ENCODE measurements around the gene PDE11A.

The PDE11A gene

GRCh38 chr2:177660742-177661141, 411.8 kb downstream of the PDE11A start:
- no peak for DNase-seq

GRCh38 chr2:177658309-177658708, 414.3 kb downstream of the PDE11A start:
- no peak for DNase-seq

- DNase-seq, result no peak
These were observed 420.7 kb downstream of the PDE11A start for GRCh38 chr2:177651833-177652232.

GRCh38 chr2:177649568-177650518, 422.7 kb downstream of the PDE11A start:
- DNase-seq, result no peak

GRCh38 chr2:177646791-177647190, 425.8 kb downstream of the PDE11A start:
- DNase-seq, result no peak

- DNase-seq, result no peak
These were observed 426.3 kb downstream of the PDE11A start for GRCh38 chr2:177646241-177646640.

GRCh38 chr2:177641331-177641730, 431.2 kb downstream of the PDE11A start:
- DNase-seq, result no peak

- no peak for DNase-seq
These were observed 432.2 kb downstream of the PDE11A start for GRCh38 chr2:177640423-177640822.

GRCh38 chr2:177639262-177639914, 433.2 kb downstream of the PDE11A start:
- no peak for DNase-seq

- no peak for DNase-seq
These were observed 434.1 kb downstream of the PDE11A start for GRCh38 chr2:177638507-177638906.

GRCh38 chr2:177636672-177637071, 435.9 kb downstream of the PDE11A start:
- DNase-seq, result no peak

- no peak for DNase-seq
These were observed 436.9 kb downstream of the PDE11A start for GRCh38 chr2:177635696-177636095.

- DNase-seq, result no peak
These were observed 438.7 kb downstream of the PDE11A start for GRCh38 chr2:177633910-177634294.

GRCh38 chr2:177633111-177633510, 439.5 kb downstream of the PDE11A start:
- DNase-seq, result no peak

- DNase-seq, result no peak
These were observed 440.9 kb downstream of the PDE11A start for GRCh38 chr2:177631680-177632079.

GRCh38 chr2:177629357-177630024, 443.1 kb downstream of the PDE11A start:
- DNase-seq, result no peak

- DNase-seq, result no peak
These were observed 443.7 kb downstream of the PDE11A start for GRCh38 chr2:177628831-177629230.

GRCh38 chr2:177625744-177626650, 446.6 kb downstream of the PDE11A start:
- DNase-seq, result no peak

GRCh38 chr2:177622521-177622920, 450.1 kb downstream of the PDE11A start:
- DNase-seq, result no peak

GRCh38 chr2:177619986-177620385, 452.6 kb downstream of the PDE11A start:
- DNase-seq, result no peak

- no peak for DNase-seq
These were observed 453.1 kb downstream of the PDE11A start for GRCh38 chr2:177619461-177619860.

Data from stimulated activated CD4-positive, alpha-beta T cell treated with anti-CD3 and anti-CD28 coated beads, Interleukin-1b, Interleukin-23, amount 100 ng/mL, for 48 hours (primary cell).